Testis (tissue), 3 donors: ENCODE results near the gene FXR1. TPM values are rescaled to one million over a fixed set of nuclear protein-coding genes. Genes with fewer than 3 reads are reported as not detected.
"Not testable (repeated sequence)": the region's sequence is repeated elsewhere in the genome, so short reads cannot be mapped to it uniquely, and the experiment has no call there.

Source experiments
- DNase-seq: peaks from one replicate; pipeline ENCODE4 v3.0.0-alpha.2; 2019
- H3K27ac ChIP-seq, 2 donors: fragments of 200-600 bp; sonication (generic); one replicate each; pipeline ENCODE4 v1.5.1; 2019
- H3K27me3 ChIP-seq: fragments of 200-600 bp; sonication (generic); one replicate; pipeline ENCODE4 v1.5.1; 2019
- H3K36me3 ChIP-seq: fragments of 200-600 bp; sonication (generic); one replicate; pipeline ENCODE4 v1.5.1; 2017; ENCODE audit warnings: low read depth; ENCODE audit errors: missing control alignments
- H3K4me1 ChIP-seq: fragments of 200-600 bp; sonication (generic); one replicate; pipeline ENCODE4 v1.5.1; 2019
- H3K4me3 ChIP-seq, 2 donors: fragments of 200-600 bp; sonication (generic); one replicate each; pipeline ENCODE4 v1.5.1; 2017 to 2019
- H3K9me3 ChIP-seq: fragments of 200-600 bp; sonication (generic); one replicate; pipeline ENCODE4 v1.5.1; 2017
- CTCF ChIP-seq, 3 experiments: fragments of 450-650 bp in 2 of 3; fragments of 200-600 bp in 1 of 3; sonication (generic) in 1 of 3; IDR thresholded peaks; one replicate each; pipeline ENCODE4 v1.5.1; 2016 to 2019; ENCODE audit warnings: antibody characterized with exemption in 3 of 3, mild to moderate bottlenecking in 2 of 3, moderate library complexity in 1 of 3
- POLR2A ChIP-seq: fragments of 450-650 bp; IDR thresholded peaks from one replicate; pipeline ENCODE4 v1.6.1; 2017; ENCODE audit warnings: antibody characterized with exemption, mild to moderate bottlenecking, moderate library complexity
- WGBS, 2 donors: methylation state at CpG; one replicate each; pipeline ENCODE4 v1.1.5; 2018; 5-methylcytosine and 5-hydroxymethylcytosine counted together
- intact Hi-C: fragments of 100-400 bp; cut with DNase I; formaldehyde crosslinking; loops from one replicate; pipeline ENCODE4 v1.15.1; 2023; ENCODE audit warnings: low total_unique reads
- polyA plus RNA-seq: library from polyadenylated mRNA; stranded (reverse); fragments of 350-450 nt; fragmentation: Illumina TruSeq; extraction: RNeasy Lipid Tissue Mini Kit (QIAGEN cat#74804); gene quantifications from one replicate; pipeline ENCODE4 v1.2.3, GENCODE V29; 2014; ENCODE audit warnings: low read depth, low replicate concordance; ENCODE audit not compliant: insufficient read depth
- total RNA-seq, 2 donors: library from RNA; depleted of rRNA; stranded (reverse); fragments of >200 nt; gene quantifications; one replicate each; pipeline ENCODE4 v1.2.3, GENCODE V29; 2016

The FXR1 gene
- total and polyA plus RNA-seq, 3 donors from 2014 or later: 183 to 274 (median 273) TPM

- H3K9me3 ChIP-seq: no peaks in the 10 kb centered on the region
- H3K4me1 ChIP-seq: no peaks in the 10 kb centered on the region
- no peak overlapping the region for H3K27ac ChIP-seq
- no peaks in the 10 kb centered on the region for H3K36me3 ChIP-seq
- no peaks in the 10 kb centered on the region for H3K27me3 ChIP-seq
- H3K4me3 ChIP-seq: no peak overlapping the region
- TF ChIP-seq POLR2A (no peak), CTCF (IDR thresholded peaks at IDR 0.05) (no peak)
- no peak for DNase-seq
- intact Hi-C loops: no loop called here
Measured at GRCh38 chr3:180980611-180981010, 68.1 kb downstream of the FXR1 start.

DNA sequence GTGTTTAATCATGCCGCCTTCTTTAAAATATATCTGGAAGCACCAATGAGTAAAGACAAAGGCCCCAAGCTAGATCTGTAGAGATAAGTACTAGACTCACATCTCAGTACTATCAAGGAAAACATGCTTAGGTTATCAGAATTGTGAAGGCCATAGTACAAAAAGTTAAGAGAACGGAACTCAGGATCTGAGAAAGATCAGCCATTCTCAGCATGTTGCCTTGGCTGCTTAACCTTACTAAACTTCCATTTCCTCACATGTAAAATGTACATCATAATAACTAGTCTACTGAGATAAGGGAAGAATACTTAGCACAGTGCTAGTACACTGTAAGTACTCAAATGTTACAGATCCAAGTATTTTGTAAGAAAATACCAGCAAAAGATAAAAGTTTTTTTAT, 69.4 kb downstream of the FXR1 start:
- intact Hi-C loops: no loop called here
- no peaks in the 10 kb centered on the region for H3K36me3 ChIP-seq
- WGBS, 2 donors: 61 to 68% methylated on average over 2 of the region's 2 CpGs
- no peaks in the 10 kb centered on the region for H3K27me3 ChIP-seq
- no peak for DNase-seq
- H3K4me1 ChIP-seq: no peaks in the 10 kb centered on the region
- TF ChIP-seq POLR2A (no peak), CTCF (IDR thresholded peaks at IDR 0.05) (no peak)
- H3K27ac ChIP-seq: no peak overlapping the region
- H3K9me3 ChIP-seq: no peaks in the 10 kb centered on the region
- no peak overlapping the region for H3K4me3 ChIP-seq

DNA sequence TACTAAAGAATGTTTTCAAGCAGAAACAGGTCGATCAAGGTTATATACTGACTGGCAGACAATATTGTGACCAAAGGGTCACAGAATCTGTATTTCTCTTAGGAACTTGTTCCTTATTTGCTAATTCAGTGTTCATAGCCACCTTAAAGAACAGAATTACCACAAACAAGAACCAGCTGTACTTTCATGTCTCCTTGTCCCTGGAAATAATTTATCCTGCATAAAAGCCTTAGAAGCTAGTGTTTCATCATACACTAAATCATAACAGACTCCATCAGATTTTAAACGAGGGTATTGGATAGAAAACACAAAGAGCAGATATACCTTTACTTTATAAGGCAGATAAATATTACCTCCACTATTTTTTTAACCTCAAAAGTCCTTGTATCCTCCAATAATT, 70.7 kb downstream of the FXR1 start:
- TF ChIP-seq POLR2A (no peak), CTCF (IDR thresholded peaks at IDR 0.05) (no peak)
- Histone ChIP-seq H3K4me1 (peaks cover 1% of the 10 kb centered on the region), H3K27ac (no peak overlapping the region), H3K9me3 (no peaks in the 10 kb centered on the region), H3K27me3 (no peaks in the 10 kb centered on the region), H3K4me3 (no peak overlapping the region), H3K36me3 (no peaks in the 10 kb centered on the region)
- intact Hi-C loops: no loop called here
- no peak for DNase-seq
- 50 to 58% methylated on average over 2 of the region's 2 CpGs for WGBS, 2 donors

- DNase-seq, H3K4me3 ChIP-seq, H3K36me3 ChIP-seq, H3K27me3 ChIP-seq, intact Hi-C loops, H3K9me3 ChIP-seq, H3K27ac ChIP-seq, H3K4me1 ChIP-seq: not testable (repeated sequence)
- WGBS, 2 donors: 86 to 87% methylated on average over 10 of the region's 10 CpGs
Measured at GRCh38 chr3:180986366-180986765, 73.9 kb downstream of the FXR1 start.

DNA sequence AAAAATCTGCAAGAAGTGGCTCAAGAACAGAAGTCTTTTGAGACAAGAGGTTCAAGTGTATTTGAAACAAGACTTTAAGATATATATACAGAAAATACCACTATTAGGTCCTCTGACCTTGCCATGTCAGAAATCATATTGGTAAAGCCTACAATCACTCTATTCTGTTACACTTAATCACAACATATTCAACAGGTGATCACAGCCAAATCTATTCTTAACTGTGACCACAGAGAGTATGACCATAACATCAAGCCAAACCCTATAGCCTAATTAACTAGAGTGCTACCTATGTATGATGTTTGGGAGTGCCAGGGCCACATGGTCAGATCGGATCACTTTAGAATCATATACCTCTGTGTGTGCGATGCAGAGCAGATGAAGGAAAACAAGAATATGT, 74.9 kb downstream of the FXR1 start:
- 83 to 98% methylated on average over 2 of the region's 2 CpGs for WGBS, 2 donors

More for the DNA sequence above, 74.9 kb downstream of the FXR1 start:
- Histone ChIP-seq H3K27ac (no peak overlapping the region), H3K4me1 (peaks cover 9% of the 10 kb centered on the region), H3K27me3 (no peaks in the 10 kb centered on the region), H3K4me3 (no peak overlapping the region), H3K36me3 (no peaks in the 10 kb centered on the region), H3K9me3 (no peaks in the 10 kb centered on the region)
- intact Hi-C loops: no loop called here
- TF ChIP-seq CTCF (IDR thresholded peaks at IDR 0.05) (no peak), POLR2A (no peak)
- DNase-seq: no peak
